Neuronal stem cell (in vitro differentiated cells): Measurements from ENCODE around the gene OR2T2.
"Not testable (repeated sequence)": the region's sequence is repeated elsewhere in the genome, so short reads cannot be mapped to it uniquely, and the experiment has no call there.

Experiments
- DNase-seq: peaks from one replicate; pipeline ENCODE4 v3.0.0-alpha.2; 2013; ENCODE audit warnings: low spot score
- H2AFZ ChIP-seq: one replicate; pipeline ENCODE4 v1.6.1; 2013; ENCODE audit warnings: mild to moderate bottlenecking, low read length, inconsistent platforms
- H2AK5ac ChIP-seq: 2 replicates; pipeline ENCODE4 v1.6.1; 2013; ENCODE audit warnings: low read depth, mild to moderate bottlenecking, inconsistent platforms, low read length, moderate library complexity, mixed read lengths
- H2BK120ac ChIP-seq: 2 replicates; pipeline ENCODE4 v1.6.1; 2013; ENCODE audit warnings: low read depth, mild to moderate bottlenecking, inconsistent platforms, low read length, moderate library complexity, mixed read lengths
- H2BK12ac ChIP-seq: one replicate; pipeline ENCODE4 v1.6.1; 2013; ENCODE audit warnings: low read length, inconsistent platforms
- H2BK15ac ChIP-seq: 2 replicates; pipeline ENCODE4 v1.6.1; 2013; ENCODE audit warnings: mild to moderate bottlenecking, low read length, inconsistent platforms, mixed read lengths
- H2BK5ac ChIP-seq: one replicate; pipeline ENCODE4 v1.6.1; 2013; ENCODE audit warnings: inconsistent platforms, mild to moderate bottlenecking, low read length, moderate library complexity
- H3K14ac ChIP-seq: one replicate; pipeline ENCODE4 v1.6.1; 2013; ENCODE audit warnings: low read length, inconsistent platforms
- H3K18ac ChIP-seq: 2 replicates; pipeline ENCODE4 v1.6.1; 2013; ENCODE audit warnings: low read length, inconsistent platforms
- H3K23ac ChIP-seq: 2 replicates; pipeline ENCODE4 v1.6.1; 2013; ENCODE audit warnings: low read depth, mild to moderate bottlenecking, mixed read lengths, low read length, inconsistent platforms; ENCODE audit not compliant: poor library complexity
- H3K27ac ChIP-seq: replicated peaks from 3 replicates; pipeline ENCODE4 v1.5.1; 2013; ENCODE audit warnings: low read length, inconsistent platforms
- H3K27me3 ChIP-seq, 3 experiments: 2 replicates each; pipeline ENCODE4 v1.6.1; 2013; ENCODE audit warnings: low read length in 3 of 3, mild to moderate bottlenecking in 2 of 3, inconsistent platforms in 1 of 3, low read depth in 1 of 3, mixed read lengths in 1 of 3, moderate library complexity in 1 of 3; ENCODE audit not compliant: control insufficient read depth in 3 of 3, insufficient read depth in 3 of 3
- H3K36me3 ChIP-seq, 2 donors: replicated peaks in 1 of 2; 2 replicates each; pipeline ENCODE4 v1.6.1; 2013; ENCODE audit warnings: low read length in 2 of 2; ENCODE audit not compliant: control insufficient read depth in 2 of 2, insufficient read depth in 2 of 2
- H3K4ac ChIP-seq: 2 replicates; pipeline ENCODE4 v1.6.1; 2013; ENCODE audit warnings: inconsistent platforms, mild to moderate bottlenecking, low read length, moderate library complexity
- H3K4me1 ChIP-seq, 2 donors: 1 replicate in 1 of 2; 2 replicates in 1 of 2; pipeline ENCODE4 v1.6.1; 2013; ENCODE audit warnings: low read length in 2 of 2, low read depth in 1 of 2; ENCODE audit not compliant: control insufficient read depth in 2 of 2, insufficient read depth in 1 of 2
- H3K4me2 ChIP-seq: one replicate; pipeline ENCODE4 v1.6.1; 2013; ENCODE audit warnings: mild to moderate bottlenecking, low read length, inconsistent platforms; ENCODE audit not compliant: insufficient read depth, poor library complexity, severe bottlenecking
- H3K4me3 ChIP-seq, 2 donors: 2 replicates each; pipeline ENCODE4 v1.5.1; 2013; ENCODE audit warnings: low read length in 2 of 2, mild to moderate bottlenecking in 2 of 2, inconsistent platforms in 1 of 2, moderate library complexity in 1 of 2
- H3K79me1 ChIP-seq: one replicate; pipeline ENCODE4 v1.6.1; 2013; ENCODE audit warnings: low read depth, mild to moderate bottlenecking, inconsistent platforms, low read length, moderate library complexity
- H3K9ac ChIP-seq: one replicate; pipeline ENCODE4 v1.6.1; 2013; ENCODE audit warnings: mild to moderate bottlenecking, low read depth, low read length, inconsistent platforms; ENCODE audit not compliant: poor library complexity
- H3K9me3 ChIP-seq, 2 donors: replicated peaks in 1 of 2; 2 replicates each; pipeline versions ENCODE3 to v1.6.1; 2013; ENCODE audit warnings: low read length in 2 of 2, mild to moderate bottlenecking in 2 of 2, inconsistent platforms in 1 of 2, low read depth in 1 of 2, mixed read lengths in 1 of 2, moderate library complexity in 1 of 2; ENCODE audit not compliant: control insufficient read depth in 2 of 2, insufficient read depth in 1 of 2
- H4K8ac ChIP-seq: one replicate; pipeline ENCODE4 v1.6.1; 2013; ENCODE audit warnings: low read depth, mild to moderate bottlenecking, inconsistent platforms, low read length, moderate library complexity
- H4K91ac ChIP-seq: one replicate; pipeline ENCODE4 v1.6.1; 2013; ENCODE audit warnings: low read length, low read depth, mild to moderate bottlenecking, inconsistent platforms; ENCODE audit not compliant: poor library complexity
- WGBS, 2 donors: extraction: QIAGEN DNeasy Blood & Tissue Kit; methylation state at CpG; one replicate each; pipeline ENCODE4 v1.1.7; 2013; ENCODE audit warnings: missing lambda C conversion rate in 2 of 2, mixed read lengths in 1 of 2; ENCODE audit not compliant: insufficient read length in 2 of 2, insufficient replicate concordance in 1 of 2; ENCODE audit errors: extremely low coverage in 2 of 2; 5-methylcytosine and 5-hydroxymethylcytosine counted together

OR2T2 gene

GRCh38 chr1:248500305-248501035 is 55.0 kb downstream of the OR2T2 start:
- H2BK120ac ChIP-seq, H3K4me1 ChIP-seq, H4K91ac ChIP-seq, H2AK5ac ChIP-seq, H3K23ac ChIP-seq, H3K14ac ChIP-seq, H3K18ac ChIP-seq, H3K79me1 ChIP-seq, H2AFZ ChIP-seq, H3K9me3 ChIP-seq, H4K8ac ChIP-seq, H2BK5ac ChIP-seq, H2BK12ac ChIP-seq, H3K4me3 ChIP-seq, H3K27me3 ChIP-seq, H2BK15ac ChIP-seq, DNase-seq, H3K4ac ChIP-seq, H3K27ac ChIP-seq, H3K4me2 ChIP-seq, H3K36me3 ChIP-seq, H3K9ac ChIP-seq: not testable (repeated sequence)
- WGBS, 2 donors, result no CpG with 5 or more reads among the region's 2 CpGs
